ENCODE measurements around the gene KREMEN1. TPM values are rescaled to one million over a fixed set of nuclear protein-coding genes. Genes with fewer than 3 reads are reported as not detected.

Gene KREMEN1
- total and polyA plus RNA-seq, 7 donors = 7.7 to 68.2 (median 17.5) TPM

GRCh38 chr22:29155966-29156365 lies 83.1 kb downstream of the KREMEN1 start:
- Histone ChIP-seq H3K27me3 (ENCODE audit: insufficient read depth in 3 of 3, low read length in 2 of 3) (no peaks in the 10 kb centered on the region), H3K4me1 (peaks cover 9% of the 10 kb centered on the region), H3K9me3 (no peaks in the 10 kb centered on the region), H3K4me3 (no peak overlapping the region), H3K27ac (no peak overlapping the region), H3K36me3 (ENCODE audit: insufficient read depth in 1 of 2, low read depth in 1 of 2) (no peaks in the 10 kb centered on the region)
- ATAC-seq = no peak
- WGBS, 3 donors = 91 to 100% (median 93%) methylated on average over 1 of the region's 1 CpG
- DNase-seq = no peak
- TF ChIP-seq, protein P1, sequence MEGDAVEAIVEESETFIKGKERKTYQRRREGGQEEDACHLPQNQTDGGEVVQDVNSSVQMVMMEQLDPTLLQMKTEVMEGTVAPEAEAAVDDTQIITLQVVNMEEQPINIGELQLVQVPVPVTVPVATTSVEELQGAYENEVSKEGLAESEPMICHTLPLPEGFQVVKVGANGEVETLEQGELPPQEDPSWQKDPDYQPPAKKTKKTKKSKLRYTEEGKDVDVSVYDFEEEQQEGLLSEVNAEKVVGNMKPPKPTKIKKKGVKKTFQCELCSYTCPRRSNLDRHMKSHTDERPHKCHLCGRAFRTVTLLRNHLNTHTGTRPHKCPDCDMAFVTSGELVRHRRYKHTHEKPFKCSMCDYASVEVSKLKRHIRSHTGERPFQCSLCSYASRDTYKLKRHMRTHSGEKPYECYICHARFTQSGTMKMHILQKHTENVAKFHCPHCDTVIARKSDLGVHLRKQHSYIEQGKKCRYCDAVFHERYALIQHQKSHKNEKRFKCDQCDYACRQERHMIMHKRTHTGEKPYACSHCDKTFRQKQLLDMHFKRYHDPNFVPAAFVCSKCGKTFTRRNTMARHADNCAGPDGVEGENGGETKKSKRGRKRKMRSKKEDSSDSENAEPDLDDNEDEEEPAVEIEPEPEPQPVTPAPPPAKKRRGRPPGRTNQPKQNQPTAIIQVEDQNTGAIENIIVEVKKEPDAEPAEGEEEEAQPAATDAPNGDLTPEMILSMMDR (IDR thresholded peaks at IDR 0.05) = no peak
- intact Hi-C loops (cut with DNase I) = loop anchor here in 1 of 2 donors (10.0 kb wide), 1 partner anchor 301 kb away; no protein-coding TSS in a partner anchor

DNA sequence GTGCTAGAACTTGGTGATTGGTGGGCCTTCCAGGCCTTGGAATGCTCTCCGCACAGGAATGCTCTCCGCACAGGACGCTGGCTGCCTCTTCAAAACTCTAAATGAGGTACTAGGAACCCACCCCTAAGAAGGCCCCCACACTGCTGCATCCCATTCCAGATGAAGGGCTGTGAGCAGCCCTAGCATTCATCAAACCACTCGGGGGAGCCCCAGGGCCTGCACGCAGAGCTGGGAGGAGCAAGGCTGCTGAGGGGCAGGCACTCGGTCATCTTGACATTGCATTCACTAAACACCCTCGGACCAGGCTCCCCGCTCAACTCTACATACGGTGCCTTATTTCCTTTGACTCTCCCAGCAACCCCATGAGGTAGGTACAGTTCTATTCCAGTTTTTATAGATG lies 83.7 kb downstream of the KREMEN1 start:
- ATAC-seq = no peak
- no peak for DNase-seq
- no peaks in the 10 kb centered on the region for H3K9me3 ChIP-seq
- H3K4me3 ChIP-seq = no peak overlapping the region
- H3K27ac ChIP-seq = no peak overlapping the region
- TF ChIP-seq, protein P1 (IDR thresholded peaks at IDR 0.05) = no peak
- H3K4me1 ChIP-seq = peaks cover 9% of the 10 kb centered on the region
- intact Hi-C loops (cut with DNase I) = loop anchor here in 1 of 2 donors (10.0 kb wide), 1 partner anchor 302 kb away; no protein-coding TSS in a partner anchor
- H3K27me3 ChIP-seq (ENCODE audit: insufficient read depth in 3 of 3, low read length in 2 of 3) = no peaks in the 10 kb centered on the region
- H3K36me3 ChIP-seq (ENCODE audit: insufficient read depth in 1 of 2, low read depth in 1 of 2) = no peaks in the 10 kb centered on the region
- 78 to 82% (median 79%) methylated on average over 9 of the region's 9 CpGs for WGBS, 3 donors

- TF ChIP-seq, protein P1 (IDR thresholded peaks at IDR 0.05) = no peak
- WGBS, 3 donors = 79 to 89% (median 81%) methylated on average over 11 of the region's 11 CpGs
- Histone ChIP-seq H3K9me3 (no peaks in the 10 kb centered on the region), H3K36me3 (ENCODE audit: insufficient read depth in 1 of 2, low read depth in 1 of 2) (no peaks in the 10 kb centered on the region), H3K27ac (no peak overlapping the region), H3K27me3 (ENCODE audit: insufficient read depth in 3 of 3, low read length in 2 of 3) (no peaks in the 10 kb centered on the region), H3K4me1 (peaks cover 9% of the 10 kb centered on the region), H3K4me3 (no peak overlapping the region)
- ATAC-seq (no peak), DNase-seq (no peak)
- intact Hi-C loops (cut with DNase I) = loop anchor here in 1 of 2 donors (10.0 kb wide), 1 partner anchor 303 kb away; no protein-coding TSS in a partner anchor
These were observed 85.1 kb downstream of the KREMEN1 start for GRCh38 chr22:29157759-29158535.

DNA sequence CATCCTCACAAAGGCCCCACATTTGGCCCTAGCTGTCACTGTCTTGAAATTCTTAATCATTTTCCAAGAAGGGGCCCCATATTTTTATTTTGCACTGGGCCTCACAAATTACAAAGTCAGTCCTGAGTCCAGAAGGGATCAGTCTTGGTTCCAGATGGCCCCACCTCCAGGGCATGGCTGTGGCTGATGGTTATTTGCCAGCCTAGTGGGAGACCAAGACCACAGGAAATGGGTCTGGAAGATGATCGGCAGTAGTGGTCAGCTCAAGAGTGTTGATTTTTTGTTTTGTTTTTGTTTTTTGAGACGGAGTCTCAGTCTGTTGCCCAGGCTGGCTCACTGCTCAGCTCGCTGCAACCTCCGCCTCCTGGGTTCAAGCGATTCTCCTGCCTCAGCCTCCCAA lies 85.7 kb downstream of the KREMEN1 start:
- no peaks in the 10 kb centered on the region for H3K36me3 ChIP-seq (ENCODE audit: insufficient read depth in 1 of 2, low read depth in 1 of 2)
- 85 to 94% (median 85%) methylated on average over 5 of the region's 5 CpGs for WGBS, 3 donors
- DNase-seq (no peak), ATAC-seq (no peak)
- H3K4me1 ChIP-seq = peaks cover 9% of the 10 kb centered on the region
- H3K27me3 ChIP-seq (ENCODE audit: insufficient read depth in 3 of 3, low read length in 2 of 3) = no peaks in the 10 kb centered on the region
- intact Hi-C loops (cut with DNase I) = loop anchor here in 1 of 2 donors (10.0 kb wide), 1 partner anchor 304 kb away; no protein-coding TSS in a partner anchor
- H3K27ac ChIP-seq = no peak overlapping the region
- H3K9me3 ChIP-seq = no peaks in the 10 kb centered on the region
- TF ChIP-seq, protein P1 (IDR thresholded peaks at IDR 0.05) = no peak
- no peak overlapping the region for H3K4me3 ChIP-seq
